Measurements from ENCODE around the gene KIF21A. TPM values are rescaled to one million over a fixed set of nuclear protein-coding genes. Genes with fewer than 3 reads are reported as not detected.

KIF21A gene
- total RNA-seq, 2 experiments from 2014 or later = 13.0 to 13.1 TPM

- no peak for DNase-seq
- ChIA-PET CTCF (interaction anchor here (0.6 to 0.7 kb wide), 2 partner anchors 15 to 35 kb away, joined by 3 read pairs; no protein-coding TSS in a partner anchor), POLR2A (no interaction called here)
- Mint-ChIP-seq H3K27me3 (no peaks in the 10 kb centered on the region), H3K36me3 (ENCODE audit: low read depth) (no peaks in the 10 kb centered on the region), H3K4me1 (no peaks in the 10 kb centered on the region), H3K9me3 (no peaks in the 10 kb centered on the region), H3K27ac (no peak overlapping the region), H3K4me3 (no peak overlapping the region)
Measured at GRCh38 chr12:39426636-39427240, 16.2 kb downstream of the KIF21A start.

- DNase-seq = no peak
- ChIA-PET CTCF (no interaction called here), POLR2A (no interaction called here)
- Mint-ChIP-seq H3K4me1 (peaks cover 2% of the 10 kb centered on the region), H3K27ac (no peak overlapping the region), H3K4me3 (no peak overlapping the region), H3K9me3 (no peaks in the 10 kb centered on the region), H3K36me3 (ENCODE audit: low read depth) (no peaks in the 10 kb centered on the region), H3K27me3 (no peaks in the 10 kb centered on the region)
Measured at GRCh38 chr12:39420043-39420442, 22.9 kb downstream of the KIF21A start.

GRCh38 chr12:39419471-39419870 is 23.4 kb downstream of the KIF21A start:
- H3K27me3 Mint-ChIP-seq = no peaks in the 10 kb centered on the region
- H3K4me3 Mint-ChIP-seq = no peak overlapping the region
- no peaks in the 10 kb centered on the region for H3K36me3 Mint-ChIP-seq (ENCODE audit: low read depth)
- H3K9me3 Mint-ChIP-seq = no peaks in the 10 kb centered on the region
- DNase-seq = no peak
- ChIA-PET CTCF (no interaction called here), POLR2A (no interaction called here)
- H3K4me1 Mint-ChIP-seq = peaks cover 3% of the 10 kb centered on the region
- no peak overlapping the region for H3K27ac Mint-ChIP-seq

GRCh38 chr12:39417916-39418315 is 25.0 kb downstream of the KIF21A start:
- Mint-ChIP-seq H3K4me3 (no peak overlapping the region), H3K27ac (no peak overlapping the region), H3K4me1 (peaks cover 9% of the 10 kb centered on the region), H3K36me3 (ENCODE audit: low read depth) (no peaks in the 10 kb centered on the region), H3K9me3 (no peaks in the 10 kb centered on the region), H3K27me3 (no peaks in the 10 kb centered on the region)
- ChIA-PET CTCF (no interaction called here), POLR2A (no interaction called here)
- no peak for DNase-seq

DNA sequence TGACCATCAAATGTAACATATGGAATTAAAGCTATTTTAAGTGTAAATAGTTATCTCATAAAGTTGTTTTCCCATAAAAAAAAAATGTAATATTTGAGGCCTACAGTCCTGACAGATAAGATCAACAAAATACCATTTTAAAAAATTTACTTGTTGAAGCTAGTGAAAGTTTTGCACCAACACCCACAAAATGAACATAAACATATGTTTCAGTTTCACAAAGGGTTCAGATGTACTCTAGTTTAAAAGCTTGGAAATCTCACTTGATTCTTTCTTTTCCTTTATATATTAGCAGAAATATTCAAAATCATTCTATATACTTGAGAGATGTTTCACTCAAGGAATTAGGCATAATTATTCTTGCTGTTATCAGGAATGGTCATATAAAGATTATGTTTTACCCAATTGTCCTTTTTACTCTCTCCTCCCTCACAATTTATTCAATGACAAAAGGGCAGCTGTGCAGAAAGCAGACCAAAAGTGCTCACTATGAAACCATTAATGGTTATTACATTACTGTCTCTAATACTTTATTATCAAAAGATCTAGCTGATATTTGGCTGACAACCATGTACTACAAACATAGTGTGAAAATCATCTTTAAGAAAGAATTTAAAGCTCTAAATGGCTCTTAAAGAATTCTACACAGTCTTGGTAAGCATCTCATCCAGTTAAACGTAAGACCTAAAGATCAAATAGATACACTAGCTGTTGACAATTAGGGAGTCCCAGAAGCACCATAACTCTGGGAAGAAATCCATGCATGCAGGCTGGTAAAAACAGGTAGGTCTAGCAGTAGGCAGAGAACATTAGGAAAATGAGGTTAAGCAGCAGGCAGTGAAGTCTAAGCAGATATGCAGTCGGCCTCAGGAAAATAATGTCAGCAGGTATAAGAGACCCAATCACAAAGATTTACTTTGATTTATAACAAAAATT is 28.8 kb downstream of the KIF21A start:
- DNase-seq = no peak
- no peaks in the 10 kb centered on the region for H3K36me3 Mint-ChIP-seq (ENCODE audit: low read depth)
- POLR2A ChIA-PET = no interaction called here
- CTCF ChIA-PET = no interaction called here
- H3K9me3 Mint-ChIP-seq = no peaks in the 10 kb centered on the region
- no peak overlapping the region for H3K27ac Mint-ChIP-seq
- H3K4me3 Mint-ChIP-seq = no peak overlapping the region
- H3K27me3 Mint-ChIP-seq = no peaks in the 10 kb centered on the region
- H3K4me1 Mint-ChIP-seq = peaks cover 9% of the 10 kb centered on the region

DNA sequence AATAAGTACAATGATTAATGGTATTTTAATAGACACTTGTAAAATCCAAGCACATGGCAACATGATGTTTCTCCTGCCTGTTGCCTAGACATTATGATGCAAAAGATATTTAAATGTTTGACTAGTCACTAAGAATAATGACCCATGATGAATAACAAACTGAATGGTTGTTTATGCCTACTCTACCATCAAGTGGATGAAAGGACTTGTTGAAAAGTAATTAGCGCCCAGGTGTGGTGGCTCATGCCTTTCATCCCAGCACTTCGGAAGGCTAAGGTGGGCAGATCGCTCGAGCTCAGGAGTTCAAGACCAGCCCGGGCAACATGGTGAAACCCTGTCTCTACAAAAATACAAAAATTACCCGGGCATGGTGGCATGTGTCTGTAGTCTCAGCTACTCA is 30.7 kb downstream of the KIF21A start:
- Mint-ChIP-seq H3K4me1 (peaks cover 9% of the 10 kb centered on the region), H3K27me3 (no peaks in the 10 kb centered on the region), H3K9me3 (no peaks in the 10 kb centered on the region), H3K36me3 (ENCODE audit: low read depth) (no peaks in the 10 kb centered on the region), H3K27ac (no peak overlapping the region), H3K4me3 (no peak overlapping the region)
- ChIA-PET POLR2A (no interaction called here), CTCF (interaction anchor here (0.6 kb wide), 2 partner anchors 17 to 653 kb away, joined by 3 read pairs; no protein-coding TSS in a partner anchor)
- no peak for DNase-seq

DNA sequence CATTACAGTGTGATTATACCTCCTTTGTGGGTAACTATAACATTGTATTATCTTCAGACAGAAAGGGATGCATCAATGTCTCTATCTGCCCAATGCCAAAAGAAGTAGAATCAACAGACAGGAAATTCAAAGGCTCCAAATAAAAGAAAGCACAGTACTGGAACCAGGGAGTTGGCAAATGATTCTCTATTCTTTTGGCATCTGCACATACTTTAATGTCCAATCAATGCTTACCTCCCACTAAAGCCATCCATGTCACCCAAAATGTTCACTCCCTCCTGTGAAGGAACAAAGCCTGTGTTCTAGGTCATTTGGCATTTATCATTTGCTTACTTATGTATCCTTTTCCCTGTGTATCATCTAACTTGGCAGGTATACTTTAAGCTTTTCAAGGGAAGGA is 36.7 kb downstream of the KIF21A start:
- peaks cover 2% of the 10 kb centered on the region for H3K4me1 Mint-ChIP-seq
- no peak for DNase-seq
- H3K27me3 Mint-ChIP-seq = peaks cover 2% of the 10 kb centered on the region
- H3K9me3 Mint-ChIP-seq = no peaks in the 10 kb centered on the region
- POLR2A ChIA-PET = no interaction called here
- H3K36me3 Mint-ChIP-seq (ENCODE audit: low read depth) = no peaks in the 10 kb centered on the region
- no peak overlapping the region for H3K27ac Mint-ChIP-seq
- H3K4me3 Mint-ChIP-seq = no peak overlapping the region
- CTCF ChIA-PET = no interaction called here

DNA sequence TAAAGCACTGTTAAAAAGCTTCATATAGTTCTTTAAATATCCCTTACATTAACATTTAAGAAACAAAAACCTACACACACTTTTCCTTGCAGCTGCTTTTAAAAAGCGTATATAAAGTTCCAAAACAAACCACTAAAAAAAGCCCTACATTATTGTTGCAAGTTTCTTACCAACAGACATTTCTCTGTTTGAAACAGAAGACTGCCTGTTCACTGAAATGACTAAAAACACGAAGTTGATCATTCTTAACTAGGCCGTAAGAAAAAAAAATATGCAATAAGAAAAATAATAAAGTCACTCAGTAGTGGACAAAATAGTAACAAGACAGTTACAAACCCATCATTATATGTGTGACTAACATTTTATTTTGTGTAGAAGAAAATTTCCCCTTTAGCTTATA is 37.3 kb downstream of the KIF21A start:
- ChIA-PET POLR2A (no interaction called here), CTCF (no interaction called here)
- Mint-ChIP-seq H3K27ac (no peak overlapping the region), H3K27me3 (peaks cover 2% of the 10 kb centered on the region), H3K36me3 (ENCODE audit: low read depth) (no peaks in the 10 kb centered on the region), H3K4me1 (peaks cover 2% of the 10 kb centered on the region), H3K4me3 (no peak overlapping the region), H3K9me3 (no peaks in the 10 kb centered on the region)
- no peak for DNase-seq

DNA sequence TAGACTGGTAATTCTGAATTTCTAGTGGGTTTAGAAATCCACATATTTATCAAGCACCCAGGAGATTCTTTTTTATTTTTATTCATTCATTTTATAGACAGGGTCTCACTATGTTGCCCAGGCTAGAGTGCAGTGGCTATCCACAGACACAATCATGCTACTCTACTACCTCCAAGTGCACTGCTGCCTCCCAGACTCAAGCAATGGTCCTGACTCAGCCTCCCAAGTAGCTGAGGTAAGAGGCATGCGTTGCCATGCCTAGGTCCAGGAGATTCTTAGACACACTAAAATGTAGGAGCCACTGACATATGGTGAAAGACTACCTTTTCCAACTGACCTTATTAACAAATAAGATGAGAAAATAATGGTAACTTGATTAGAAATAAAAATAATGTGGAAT is 38.9 kb downstream of the KIF21A start:
- peaks cover 2% of the 10 kb centered on the region for H3K4me1 Mint-ChIP-seq
- no peak overlapping the region for H3K27ac Mint-ChIP-seq
- H3K9me3 Mint-ChIP-seq = no peaks in the 10 kb centered on the region
- CTCF ChIA-PET = no interaction called here
- no peak for DNase-seq
- H3K27me3 Mint-ChIP-seq = peaks cover 2% of the 10 kb centered on the region
- H3K36me3 Mint-ChIP-seq (ENCODE audit: low read depth) = no peaks in the 10 kb centered on the region
- no peak overlapping the region for H3K4me3 Mint-ChIP-seq
- POLR2A ChIA-PET = no interaction called here

GRCh38 chr12:39403376-39403775 is 39.5 kb downstream of the KIF21A start:
- Mint-ChIP-seq H3K27me3 (peaks cover 2% of the 10 kb centered on the region), H3K4me3 (no peak overlapping the region), H3K27ac (no peak overlapping the region), H3K36me3 (ENCODE audit: low read depth) (no peaks in the 10 kb centered on the region), H3K9me3 (no peaks in the 10 kb centered on the region), H3K4me1 (peaks cover 2% of the 10 kb centered on the region)
- CTCF ChIA-PET = no interaction called here
- no peak for DNase-seq
- POLR2A ChIA-PET = no interaction called here

DNA sequence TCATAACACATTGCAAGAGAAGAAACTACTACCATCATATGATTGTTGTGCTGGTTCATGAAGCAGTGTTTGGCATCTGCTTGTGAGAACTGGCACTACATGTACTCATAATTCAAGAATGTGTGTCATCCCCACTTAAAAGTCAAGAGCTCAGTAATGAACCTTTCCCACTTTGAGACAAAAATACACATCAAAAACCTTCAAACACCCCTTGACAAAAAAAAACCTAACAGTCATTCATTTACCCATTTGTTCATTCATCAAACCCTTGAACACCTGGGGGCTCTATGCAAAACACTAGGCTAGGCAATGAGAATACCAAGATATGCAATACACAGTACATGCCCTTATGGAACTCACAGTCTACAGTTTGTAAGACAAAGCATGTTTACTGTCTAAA is 40.0 kb downstream of the KIF21A start:
- H3K4me3 Mint-ChIP-seq = no peak overlapping the region
- H3K27ac Mint-ChIP-seq = no peak overlapping the region
- ChIA-PET POLR2A (no interaction called here), CTCF (no interaction called here)
- no peak for DNase-seq
- H3K4me1 Mint-ChIP-seq = peaks cover 2% of the 10 kb centered on the region
- H3K27me3 Mint-ChIP-seq = peaks cover 2% of the 10 kb centered on the region
- H3K36me3 Mint-ChIP-seq (ENCODE audit: low read depth) = no peaks in the 10 kb centered on the region
- no peaks in the 10 kb centered on the region for H3K9me3 Mint-ChIP-seq

- H3K4me3 Mint-ChIP-seq = no peak overlapping the region
- ChIA-PET CTCF (interaction anchor here (1.0 kb wide), 1 partner anchor 18 kb away, joined by 3 read pairs; no protein-coding TSS in a partner anchor), POLR2A (no interaction called here)
- H3K9me3 Mint-ChIP-seq = no peaks in the 10 kb centered on the region
- H3K36me3 Mint-ChIP-seq (ENCODE audit: low read depth) = no peaks in the 10 kb centered on the region
- peaks cover 2% of the 10 kb centered on the region for H3K4me1 Mint-ChIP-seq
- peaks cover 2% of the 10 kb centered on the region for H3K27me3 Mint-ChIP-seq
- no peak overlapping the region for H3K27ac Mint-ChIP-seq
- DNase-seq = no peak
Measured at GRCh38 chr12:39401459-39401858, 41.5 kb downstream of the KIF21A start.

DNA sequence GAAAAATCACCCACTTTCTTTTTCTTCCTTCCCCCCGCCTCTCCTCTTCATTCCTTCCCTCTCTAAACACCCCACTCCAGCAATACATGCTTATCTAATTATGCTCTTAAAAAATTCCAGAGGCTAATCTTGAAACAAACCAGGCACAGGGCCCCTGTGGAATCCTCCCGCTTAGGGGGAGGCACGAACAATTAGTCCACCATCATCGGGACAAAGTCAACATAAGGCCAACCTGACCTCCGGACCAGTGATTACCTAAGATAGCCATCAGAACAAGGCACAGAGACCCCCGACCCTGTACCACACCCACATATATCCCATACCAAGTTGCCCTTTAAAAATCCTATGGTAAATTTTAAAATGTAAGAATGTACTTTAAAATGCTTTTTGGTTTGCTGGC is 47.1 kb downstream of the KIF21A start:
- DNase-seq = no peak
- Mint-ChIP-seq H3K4me3 (no peak overlapping the region), H3K36me3 (ENCODE audit: low read depth) (no peaks in the 10 kb centered on the region), H3K27ac (no peak overlapping the region), H3K4me1 (no peaks in the 10 kb centered on the region), H3K9me3 (no peaks in the 10 kb centered on the region), H3K27me3 (no peaks in the 10 kb centered on the region)
- ChIA-PET POLR2A (no interaction called here), CTCF (interaction anchor here (1.0 kb wide), 1 partner anchor 11 kb away, joined by 3 read pairs; no protein-coding TSS in a partner anchor)

Measured in activated CD4-positive, alpha-beta T cell treated with anti-CD3 and anti-CD28 coated beads, Interleukin-2, amount 10 ng/mL, durations not matched to agents 7 days and 5 days (primary cell).